Retina (tissue), 1 donor: ENCODE results near the gene IL1RAPL1.

ENCODE experiments used
- DNase-seq: peaks from one replicate; pipeline ENCODE4 v3.0.0-alpha.2; 2016

Gene IL1RAPL1

DNA sequence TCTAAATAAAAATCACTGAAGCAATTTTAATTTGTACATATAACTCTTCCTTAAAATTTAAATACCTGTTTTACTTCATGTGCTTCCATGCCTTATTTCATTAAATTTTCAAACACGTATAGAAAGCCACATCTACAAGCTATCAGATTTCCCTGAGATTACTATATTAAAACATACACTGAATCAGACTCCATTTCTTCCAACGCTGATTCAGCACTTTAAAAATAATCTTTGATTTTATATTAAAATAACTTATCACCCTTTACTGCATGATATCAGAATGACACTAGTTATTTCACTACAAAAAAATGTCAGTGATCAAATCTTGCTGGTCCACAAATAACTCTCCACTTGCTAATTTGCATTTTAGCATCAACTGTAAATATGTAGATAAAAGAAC lies 550.8 kb downstream of the IL1RAPL1 start:
- DNase-seq: no peak

DNA sequence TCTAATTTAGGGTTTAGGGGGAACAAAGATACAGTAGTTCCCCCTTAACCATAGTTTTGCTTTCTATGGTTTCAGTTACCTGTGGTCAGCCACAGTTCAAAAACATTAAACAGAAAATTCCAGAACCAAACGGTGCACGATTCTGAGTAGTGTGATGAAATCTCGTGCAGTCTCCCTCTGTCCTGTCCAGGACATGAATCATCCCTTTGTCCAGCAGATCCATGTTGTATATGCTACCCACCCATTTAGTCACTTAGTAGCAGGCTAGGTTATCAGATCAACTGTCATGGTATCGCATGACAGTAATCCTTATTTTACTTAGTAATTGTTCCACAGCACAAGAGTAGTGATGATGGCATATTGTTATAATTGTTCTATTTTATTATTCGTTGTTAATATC lies 556.1 kb downstream of the IL1RAPL1 start:
- DNase-seq: no peak

DNA sequence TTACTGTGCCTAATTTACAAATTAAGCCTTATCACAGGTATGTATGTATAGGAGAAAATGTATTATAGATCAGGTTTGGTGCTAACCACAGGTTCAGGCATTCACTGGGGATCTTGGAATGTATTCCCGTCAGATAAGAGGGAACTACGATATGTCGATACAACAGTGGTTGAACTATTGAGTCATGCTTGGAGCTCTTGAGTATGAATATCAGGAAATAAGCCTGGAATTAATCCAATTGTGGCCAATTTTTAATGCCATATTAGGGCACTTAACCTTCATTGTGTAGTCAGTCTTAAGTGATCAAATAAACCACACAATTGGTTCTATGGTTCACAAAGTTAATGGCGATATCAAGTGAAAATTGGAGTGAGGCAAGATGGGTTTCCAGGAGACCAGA lies 556.5 kb downstream of the IL1RAPL1 start:
- DNase-seq: no peak

DNA sequence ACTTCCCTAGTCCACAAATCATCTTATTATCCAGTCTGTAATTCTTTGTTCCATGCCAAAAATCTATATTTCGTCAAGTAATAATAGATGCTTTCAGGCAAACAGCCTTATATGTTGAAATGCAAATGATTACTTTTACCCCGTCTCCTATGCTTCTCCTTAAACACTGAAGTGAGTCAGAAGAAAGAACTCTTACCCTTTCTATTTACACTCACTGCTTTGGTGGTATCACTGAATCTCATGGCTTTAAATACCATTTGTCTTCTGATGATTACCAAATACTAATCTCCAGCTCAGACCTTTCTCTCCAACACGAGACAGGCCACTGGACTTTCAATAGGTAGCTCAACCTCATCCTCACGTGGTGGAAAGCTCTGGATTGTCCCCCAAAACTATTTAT lies 558.1 kb downstream of the IL1RAPL1 start:
- DNase-seq: no peak

DNA sequence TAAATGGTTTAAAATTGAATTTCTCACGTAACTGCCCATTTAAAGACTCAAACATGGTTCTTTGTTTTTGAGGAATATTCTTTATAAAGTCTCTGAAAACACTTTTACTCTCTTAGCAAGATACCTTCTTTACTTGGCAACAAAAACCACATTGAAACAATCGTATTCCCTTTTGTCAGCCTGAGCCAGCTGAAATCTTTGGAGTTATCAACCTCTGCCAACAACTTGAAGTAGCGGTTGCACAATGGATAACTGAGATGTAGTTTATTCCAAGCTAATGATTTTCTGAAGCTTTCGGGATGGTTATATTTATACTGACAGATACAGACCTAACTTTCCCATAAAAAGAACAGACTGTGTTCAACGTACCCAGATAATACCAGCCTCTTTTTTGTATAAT lies 561.3 kb downstream of the IL1RAPL1 start:
- no peak for DNase-seq

DNA sequence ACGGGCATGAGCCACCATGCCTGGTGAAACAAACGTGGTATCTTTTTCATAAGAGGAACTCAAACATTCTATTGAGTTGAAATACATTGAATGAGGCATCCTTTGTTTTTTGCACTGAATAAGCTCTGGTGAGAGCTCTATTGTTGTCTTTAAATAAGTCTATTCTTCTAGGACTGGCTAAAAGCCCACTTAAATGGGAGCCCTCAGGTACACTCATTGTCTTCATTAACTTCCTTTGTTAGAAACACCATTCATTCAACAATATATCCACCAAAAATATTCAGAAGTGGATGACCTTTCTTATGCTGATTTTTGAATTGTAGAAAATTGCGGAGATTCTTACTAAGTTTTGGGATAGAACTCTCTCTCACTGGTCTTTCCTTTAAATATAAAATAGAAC lies 568.0 kb downstream of the IL1RAPL1 start:
- no peak for DNase-seq

GRCh38 chrX:29172880-29173279 lies 585.6 kb downstream of the IL1RAPL1 start:
- no peak for DNase-seq

DNA sequence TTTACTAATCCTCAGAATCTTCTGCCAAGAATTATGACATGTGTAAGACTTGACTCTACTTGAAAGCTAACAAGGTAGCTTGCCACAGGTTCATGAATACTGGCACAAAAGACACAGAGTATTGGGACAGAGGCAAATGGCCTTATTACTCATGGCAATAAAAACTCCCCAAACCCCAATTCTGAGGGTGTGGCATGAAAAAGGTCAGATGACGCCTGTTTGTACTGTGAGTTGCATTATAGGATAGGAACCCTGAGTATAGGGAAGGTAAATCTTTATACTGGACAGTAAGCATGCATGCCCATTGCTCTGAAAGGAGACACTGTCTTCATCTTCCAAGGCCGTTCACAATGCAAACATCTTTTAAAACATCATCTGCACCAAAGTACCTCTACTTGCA lies 600.0 kb downstream of the IL1RAPL1 start:
- DNase-seq: no peak

- no peak for DNase-seq
Measured at GRCh38 chrX:29196501-29196900, 609.3 kb downstream of the IL1RAPL1 start.

DNA sequence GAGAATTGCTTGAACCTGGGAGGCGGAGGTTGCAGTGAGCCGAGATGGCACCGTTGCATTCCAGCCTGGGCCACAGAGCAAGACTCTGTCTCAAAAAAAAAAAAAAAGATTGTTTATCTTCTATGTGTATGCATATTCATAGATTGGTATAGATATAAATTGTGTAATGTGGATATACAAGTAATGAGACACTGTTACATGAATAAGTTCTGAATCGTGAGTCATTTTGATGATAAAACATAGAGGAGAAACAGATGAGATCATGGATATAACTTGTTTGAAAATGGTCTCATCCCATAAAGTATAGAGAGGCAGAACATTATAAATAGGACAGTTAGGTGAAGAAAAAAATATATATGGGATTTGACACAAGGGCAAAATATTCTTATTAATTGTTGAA lies 628.0 kb downstream of the IL1RAPL1 start:
- no peak for DNase-seq

DNA sequence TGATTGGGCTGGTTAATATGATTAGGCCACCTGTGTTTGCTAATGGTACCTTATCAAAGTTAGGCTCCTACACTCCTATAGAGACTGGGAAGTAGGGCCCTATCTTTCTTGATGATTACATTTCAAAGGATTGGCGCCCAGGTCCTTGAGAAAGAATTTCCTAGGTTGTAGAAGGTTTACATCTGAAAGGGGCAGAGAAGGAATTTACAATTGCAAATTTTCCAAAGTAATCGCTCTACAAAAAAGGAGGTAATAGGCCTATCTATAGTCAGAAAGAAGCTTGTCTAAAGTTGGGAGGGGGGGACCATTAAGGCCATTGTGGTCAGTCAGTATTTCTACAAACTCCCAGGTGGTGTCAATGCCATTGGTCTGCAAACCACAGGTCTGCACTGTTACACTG lies 638.4 kb downstream of the IL1RAPL1 start:
- no peak for DNase-seq

DNA sequence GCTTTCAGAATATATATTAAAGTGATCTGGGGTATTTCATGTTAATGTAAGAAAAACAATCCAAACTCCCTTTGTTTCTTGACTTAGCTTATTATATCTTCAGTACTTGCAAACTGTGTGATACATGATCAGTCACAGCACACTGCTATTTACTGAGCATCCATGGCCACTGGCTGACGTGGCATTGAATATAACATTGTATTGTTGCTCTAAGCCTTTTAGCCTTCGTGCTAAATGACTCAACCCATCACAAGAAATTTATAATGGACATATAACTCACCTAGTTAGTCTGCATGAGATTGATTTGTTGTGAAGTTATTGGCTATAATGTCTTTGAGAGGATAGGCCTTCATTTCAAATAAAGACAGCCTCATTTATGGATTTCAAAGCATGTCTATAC lies 642.6 kb downstream of the IL1RAPL1 start:
- DNase-seq: no peak

- DNase-seq: no peak
Measured at GRCh38 chrX:29231800-29232199, 644.6 kb downstream of the IL1RAPL1 start.

- no peak for DNase-seq
Measured at GRCh38 chrX:29233592-29234183, 646.4 kb downstream of the IL1RAPL1 start.

DNA sequence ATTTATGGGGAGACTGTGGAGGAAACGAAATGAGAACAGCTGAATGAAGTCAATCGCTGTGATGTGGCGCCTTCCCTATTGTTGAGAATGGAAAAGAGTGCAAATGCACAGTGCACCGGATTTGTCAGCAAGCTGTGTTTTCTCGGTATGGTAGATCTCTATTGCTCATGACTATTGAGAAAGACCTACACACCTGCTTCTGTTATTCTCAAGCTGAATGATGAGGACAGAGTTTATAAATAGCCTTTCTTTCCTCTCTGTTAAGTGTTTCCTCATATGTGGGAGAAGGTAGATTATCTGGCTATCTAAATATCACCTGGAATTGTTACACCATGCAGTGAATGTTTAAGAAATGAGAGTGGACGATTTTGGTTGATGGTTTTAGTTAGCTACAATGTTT lies 650.7 kb downstream of the IL1RAPL1 start:
- DNase-seq: no peak

DNA sequence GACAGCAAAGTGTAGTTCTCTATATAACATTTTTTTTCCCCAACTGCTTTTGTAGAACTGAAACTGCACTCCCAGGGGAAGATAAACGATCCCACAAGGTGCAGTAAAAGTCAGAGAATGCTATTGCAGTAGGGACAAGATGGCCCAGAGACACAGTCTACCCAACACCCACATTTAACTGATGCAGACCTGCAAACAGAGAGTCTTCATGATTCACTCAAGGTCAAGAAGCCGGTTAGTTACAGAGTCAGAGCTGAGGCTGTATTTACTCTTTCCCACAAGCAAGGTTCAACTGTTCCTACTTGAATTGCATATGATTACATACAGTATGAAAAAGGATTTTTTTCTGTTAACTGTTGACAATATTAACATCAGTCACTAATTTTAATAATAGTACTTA lies 654.6 kb downstream of the IL1RAPL1 start:
- DNase-seq: no peak

GRCh38 chrX:29242856-29243255 lies 655.6 kb downstream of the IL1RAPL1 start:
- no peak for DNase-seq

GRCh38 chrX:29243942-29244341 lies 656.7 kb downstream of the IL1RAPL1 start:
- no peak for DNase-seq

- no peak for DNase-seq
Measured at GRCh38 chrX:29254515-29254914, 667.3 kb downstream of the IL1RAPL1 start.

GRCh38 chrX:29257521-29257920 lies 670.3 kb downstream of the IL1RAPL1 start:
- no peak for DNase-seq

DNA sequence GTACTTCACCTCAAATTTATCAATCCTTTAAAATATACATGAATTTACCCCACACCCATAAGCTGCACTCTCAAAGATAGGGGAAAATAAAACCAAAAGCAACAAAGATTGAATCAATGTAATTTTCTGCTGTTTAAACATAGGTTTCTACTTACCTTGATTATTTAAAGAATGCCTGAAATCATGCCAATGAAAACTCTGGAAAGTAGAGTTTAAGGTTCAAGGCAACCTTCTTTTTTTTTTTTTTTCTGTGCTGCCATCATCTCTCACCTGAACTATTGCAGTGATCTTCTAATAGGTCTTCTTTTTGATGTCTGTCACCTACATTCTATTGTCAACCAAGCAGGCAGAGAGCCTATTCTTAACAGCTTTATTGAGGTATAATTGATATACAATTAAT lies 682.1 kb downstream of the IL1RAPL1 start:
- no peak for DNase-seq

DNA sequence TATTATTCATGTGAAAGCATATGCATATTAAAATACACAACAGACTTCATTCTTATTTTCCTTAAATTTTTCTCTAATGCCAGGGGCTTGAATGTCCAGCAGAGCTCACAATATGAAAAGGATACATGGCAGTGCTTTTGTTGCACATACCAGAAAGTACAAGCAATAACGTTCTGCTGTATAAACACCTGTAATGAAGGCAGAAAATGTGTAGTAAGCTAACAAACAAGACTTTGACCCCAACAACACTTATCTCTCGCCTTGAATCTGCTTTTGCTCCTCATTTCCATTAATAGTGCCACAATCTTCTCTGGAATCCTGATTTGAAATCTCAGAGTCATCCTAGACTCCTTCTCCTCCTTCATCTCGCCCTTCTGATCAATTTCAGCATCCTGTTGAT lies 687.3 kb downstream of the IL1RAPL1 start:
- DNase-seq: no peak

DNA sequence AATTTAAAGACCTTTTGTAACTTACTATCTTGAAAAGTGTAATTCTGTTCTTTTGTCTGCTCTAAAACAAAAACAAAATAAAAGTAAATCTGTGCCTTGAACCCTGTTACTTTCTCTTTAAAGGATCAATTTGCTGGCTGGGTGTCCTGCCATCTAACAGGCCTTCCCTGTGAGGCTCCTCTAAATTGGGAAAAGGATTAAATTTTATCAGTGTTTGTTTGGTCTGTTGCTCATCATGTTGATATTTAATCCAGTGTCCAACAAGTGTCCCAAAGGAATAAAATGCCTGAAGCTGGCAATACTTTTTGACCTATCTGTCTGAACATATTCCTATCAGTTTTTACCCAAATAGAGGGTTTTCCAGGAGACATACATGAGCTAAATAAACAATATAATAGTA lies 688.7 kb downstream of the IL1RAPL1 start:
- no peak for DNase-seq

- no peak for DNase-seq
Measured at GRCh38 chrX:29281078-29281742, 694.0 kb downstream of the IL1RAPL1 start.

DNA sequence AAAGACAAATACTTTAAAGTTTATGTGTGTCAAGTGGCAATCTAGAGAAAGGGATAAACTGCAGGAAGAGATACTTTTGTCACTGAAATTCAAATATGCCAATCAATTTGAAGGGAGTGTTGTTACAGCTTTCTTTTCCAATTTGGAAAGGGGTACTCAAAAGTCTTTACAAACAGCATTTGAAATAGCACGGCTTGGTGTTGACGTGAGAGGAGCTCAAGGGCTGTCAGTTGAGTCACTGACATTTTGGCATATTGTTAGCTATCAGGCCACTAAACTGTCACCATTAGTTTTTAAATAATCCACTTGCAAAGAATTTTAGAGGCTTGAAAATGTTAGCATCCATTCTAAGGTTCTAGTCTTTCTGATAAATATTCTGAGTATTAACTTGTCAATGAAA lies 698.4 kb downstream of the IL1RAPL1 start:
- no peak for DNase-seq
